HG03469 (cell line): Measurements from ENCODE around the gene GPR15.

Experiments
- ATAC-seq: cut with Tn5 transposase; IDR thresholded peaks from one replicate; pipeline ENCODE4 v1.9.1; 2021; ENCODE audit warnings: mild to moderate bottlenecking, moderate library complexity, moderate number of reproducible peaks; ENCODE audit not compliant: unreplicated experiment

GPR15 gene

DNA sequence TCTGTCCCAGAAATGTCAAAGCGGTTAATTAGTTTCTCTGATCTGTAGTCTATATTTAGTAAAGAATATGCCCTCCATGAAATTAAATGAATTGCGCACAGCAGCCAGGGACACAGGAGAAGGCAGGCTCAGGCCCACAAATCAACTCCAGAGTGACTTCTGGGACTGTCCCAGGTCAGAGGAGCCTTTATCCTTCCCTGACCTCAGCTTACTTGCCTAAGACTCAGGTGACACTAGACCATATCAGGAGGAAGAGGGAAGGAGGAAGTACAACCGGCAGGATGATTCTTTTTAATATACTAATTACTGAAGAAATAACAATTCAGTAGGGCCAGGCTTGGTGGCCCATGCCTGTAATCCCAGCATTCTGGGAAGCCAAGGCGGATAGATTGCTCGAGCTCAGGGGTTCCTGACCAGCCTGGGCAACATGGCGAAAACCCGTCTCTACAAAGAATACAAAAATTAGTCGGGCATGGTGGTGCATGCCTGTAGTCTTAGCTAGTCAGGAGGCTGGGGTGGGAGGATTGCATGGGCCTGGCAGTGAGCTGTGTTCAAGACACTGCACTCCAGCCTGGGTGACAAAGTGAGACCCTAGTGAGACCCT lies 1.8 kb upstream of the GPR15 start:
- no peak for ATAC-seq

DNA sequence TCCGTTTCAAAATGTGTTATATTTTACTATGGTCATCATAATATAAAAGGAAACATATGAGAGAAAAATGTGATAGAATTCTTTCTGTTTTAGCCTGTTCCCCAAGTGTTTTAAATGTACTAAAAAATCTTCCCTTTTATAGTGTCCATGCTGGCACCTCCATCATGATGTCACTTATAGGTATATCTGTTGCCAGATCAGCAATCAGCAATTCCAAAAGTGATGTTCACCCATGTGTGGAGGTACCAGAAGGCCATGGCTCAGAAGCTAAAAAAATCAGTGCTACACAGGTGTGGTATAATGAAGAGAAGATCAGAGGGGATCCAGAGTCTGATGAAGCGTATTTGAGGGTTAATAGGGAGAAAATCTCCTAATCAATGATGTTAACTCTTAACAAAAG lies 1.1 kb upstream of the GPR15 start:
- ATAC-seq: no peak

DNA sequence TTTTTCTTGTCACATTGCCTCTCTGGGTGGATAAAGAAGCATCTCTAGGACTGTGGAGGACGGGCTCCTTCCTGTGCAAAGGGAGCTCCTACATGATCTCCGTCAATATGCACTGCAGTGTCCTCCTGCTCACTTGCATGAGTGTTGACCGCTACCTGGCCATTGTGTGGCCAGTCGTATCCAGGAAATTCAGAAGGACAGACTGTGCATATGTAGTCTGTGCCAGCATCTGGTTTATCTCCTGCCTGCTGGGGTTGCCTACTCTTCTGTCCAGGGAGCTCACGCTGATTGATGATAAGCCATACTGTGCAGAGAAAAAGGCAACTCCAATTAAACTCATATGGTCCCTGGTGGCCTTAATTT lies 478 bp downstream of the GPR15 start:
- ATAC-seq: no peak

DNA sequence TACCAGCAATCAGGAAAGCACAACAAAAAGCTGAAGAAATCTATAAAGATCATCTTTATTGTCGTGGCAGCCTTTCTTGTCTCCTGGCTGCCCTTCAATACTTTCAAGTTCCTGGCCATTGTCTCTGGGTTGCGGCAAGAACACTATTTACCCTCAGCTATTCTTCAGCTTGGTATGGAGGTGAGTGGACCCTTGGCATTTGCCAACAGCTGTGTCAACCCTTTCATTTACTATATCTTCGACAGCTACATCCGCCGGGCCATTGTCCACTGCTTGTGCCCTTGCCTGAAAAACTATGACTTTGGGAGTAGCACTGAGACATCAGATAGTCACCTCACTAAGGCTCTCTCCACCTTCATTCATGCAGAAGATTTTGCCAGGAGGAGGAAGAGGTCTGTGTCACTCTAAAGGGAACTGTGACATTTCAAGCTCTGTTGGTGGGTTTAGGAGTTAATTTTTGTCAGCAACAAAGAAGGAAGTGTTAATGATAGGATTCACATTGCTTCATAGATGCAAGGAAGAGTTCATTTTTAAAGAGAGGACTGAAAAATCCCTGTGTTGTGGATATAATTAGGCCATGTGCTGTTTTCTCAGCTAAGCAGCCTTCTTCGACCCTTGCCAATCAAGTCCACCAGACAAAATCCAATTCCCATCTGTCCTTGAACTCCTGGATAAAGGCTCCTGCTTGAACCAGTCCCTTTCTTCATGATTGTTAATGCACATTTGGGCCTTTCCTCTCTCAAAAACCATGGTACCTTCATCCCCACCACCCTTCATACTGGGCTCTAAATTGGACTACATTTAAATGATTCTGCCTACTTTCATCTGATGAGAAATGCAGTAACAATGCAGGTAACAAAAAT lies 1.2 kb downstream of the GPR15 start:
- ATAC-seq: no peak

DNA sequence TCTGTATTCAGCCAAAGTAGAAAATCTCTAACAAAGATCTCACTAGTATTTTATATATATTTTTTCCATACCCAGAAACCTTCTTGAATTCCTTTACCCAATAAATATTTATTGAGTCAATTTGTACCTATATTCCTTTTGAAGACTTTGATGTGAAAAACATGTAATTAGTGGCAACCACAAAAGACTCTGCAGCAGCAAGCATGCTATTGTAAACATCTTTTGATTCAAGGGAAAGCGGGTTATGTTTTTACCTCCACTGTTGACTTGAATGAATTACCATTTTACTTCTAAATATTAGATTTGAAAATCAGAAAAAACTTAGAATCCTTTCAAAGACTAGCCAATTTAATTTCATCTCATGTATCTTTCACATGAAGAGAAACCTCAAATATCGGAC lies 2.4 kb downstream of the GPR15 start:
- no peak for ATAC-seq

DNA sequence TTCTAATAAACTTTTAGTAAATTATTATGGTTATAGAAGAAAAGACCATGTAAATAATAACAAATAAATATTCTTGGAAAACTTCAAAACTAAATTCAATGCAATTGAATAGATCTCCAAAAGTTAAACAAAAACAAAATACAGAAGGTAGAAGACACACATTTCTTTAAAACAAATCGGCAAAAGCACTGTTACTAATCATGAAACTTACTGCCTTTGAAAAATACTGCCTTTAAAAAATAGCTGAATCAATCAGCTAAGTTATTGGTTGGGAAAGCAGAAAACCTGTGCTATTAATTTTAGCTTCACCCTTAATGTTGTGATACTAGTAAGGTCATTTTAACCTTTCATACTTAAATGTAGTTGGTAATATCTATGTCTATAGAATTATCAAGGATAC lies 3.0 kb downstream of the GPR15 start:
- ATAC-seq: no peak

DNA sequence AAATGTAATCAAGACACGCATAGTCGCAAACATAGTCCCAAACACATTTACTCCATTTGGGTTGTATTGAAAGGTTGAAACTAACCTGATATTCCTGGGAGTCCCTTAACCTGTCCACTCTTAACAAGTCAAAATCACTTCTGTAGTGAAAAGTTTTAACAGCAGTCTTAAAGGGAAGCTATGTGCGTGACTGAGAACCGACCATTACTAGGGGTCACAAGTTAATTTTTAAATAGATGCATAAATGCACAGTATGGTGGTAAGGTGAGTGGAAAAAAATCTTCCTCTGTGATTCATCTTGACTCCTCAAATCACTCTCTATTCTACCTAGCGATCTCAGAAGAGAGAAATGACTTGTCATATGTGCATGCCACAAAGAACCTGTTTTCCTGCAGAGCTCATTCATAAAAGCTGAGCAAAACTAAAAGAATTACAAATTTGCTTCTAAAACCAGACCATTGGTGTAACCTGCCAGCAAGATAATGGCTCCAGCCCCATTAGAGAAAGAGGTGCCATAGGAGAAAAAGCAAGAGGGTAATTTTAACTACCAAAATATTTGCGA lies 4.8 kb downstream of the GPR15 start:
- peak; percentile 79 for ATAC-seq

DNA sequence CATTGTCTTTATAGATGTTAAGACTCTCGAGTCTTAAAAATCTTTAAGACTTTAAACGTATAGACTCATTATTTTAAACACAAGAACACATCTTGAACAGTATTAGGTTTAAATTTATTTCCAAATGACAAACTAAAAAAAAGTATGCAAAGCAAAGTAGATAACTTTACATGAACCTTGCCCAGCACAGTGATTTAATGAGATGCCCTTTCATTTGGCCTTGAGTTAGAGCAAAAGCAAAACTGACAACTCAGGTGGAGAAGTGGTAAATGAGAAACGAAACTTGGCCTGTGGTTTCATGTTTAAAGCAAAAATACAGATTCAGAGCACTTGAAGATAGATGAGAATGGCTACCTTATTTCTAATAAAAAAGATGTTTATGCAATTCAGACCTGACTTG lies 8.6 kb downstream of the GPR15 start:
- ATAC-seq: peak; percentile 34

DNA sequence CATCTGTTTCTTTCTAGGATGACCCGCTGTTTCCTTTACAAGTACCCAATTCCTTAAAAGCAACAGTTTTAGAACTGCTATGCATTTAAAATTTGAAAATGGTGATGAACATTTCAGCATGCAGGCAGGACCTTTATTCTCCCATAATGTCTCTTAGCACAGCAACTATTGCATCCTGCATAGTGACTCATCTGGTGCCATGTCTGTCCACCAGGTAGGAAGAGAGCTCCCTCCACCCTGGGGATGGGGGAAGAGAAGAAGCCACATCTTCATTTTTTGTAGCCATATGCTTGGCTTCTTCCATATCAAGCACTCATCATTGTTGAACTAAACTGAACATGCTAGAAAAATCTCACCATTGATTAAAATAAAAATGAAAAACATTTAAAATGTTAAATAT lies 9.9 kb downstream of the GPR15 start:
- ATAC-seq: no peak

DNA sequence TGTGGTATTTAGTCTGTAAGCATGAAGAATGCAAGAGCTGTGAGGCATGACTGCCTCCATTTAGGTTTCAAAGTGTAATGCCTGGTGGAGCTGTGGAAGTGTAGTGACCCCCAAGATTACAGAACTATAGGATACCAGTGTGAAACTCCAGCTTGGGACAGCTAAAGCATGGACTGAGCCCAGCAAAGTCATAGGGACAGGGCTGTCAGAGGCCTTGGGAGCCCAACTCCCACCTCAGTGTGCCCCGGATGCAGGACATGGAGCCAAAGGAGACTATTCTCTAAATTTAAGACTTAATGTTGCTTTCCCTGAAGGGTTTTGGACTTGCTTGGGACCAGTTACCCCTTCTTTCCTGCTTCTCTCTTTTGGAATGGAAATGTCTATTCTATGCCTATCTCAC lies 10.8 kb downstream of the GPR15 start:
- ATAC-seq: no peak

DNA sequence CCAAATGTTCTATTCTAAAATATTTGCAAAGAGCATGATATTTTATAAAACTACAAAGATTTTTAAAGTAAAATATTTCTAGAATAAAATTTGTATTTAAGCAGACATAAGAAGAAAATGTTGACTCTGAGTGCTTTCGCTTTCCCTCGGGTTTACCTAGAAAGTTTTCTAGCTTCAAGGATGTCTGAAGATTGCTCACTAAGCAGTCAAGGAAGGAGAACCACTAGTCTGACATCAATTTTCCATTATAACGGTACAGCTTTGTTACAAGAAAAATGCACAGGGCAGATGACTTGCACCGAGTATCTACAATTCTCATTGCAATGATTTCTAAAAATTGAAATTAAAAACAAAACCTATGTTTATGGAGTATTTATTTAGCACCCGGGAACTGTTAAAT lies 14.2 kb downstream of the GPR15 start:
- no peak for ATAC-seq

DNA sequence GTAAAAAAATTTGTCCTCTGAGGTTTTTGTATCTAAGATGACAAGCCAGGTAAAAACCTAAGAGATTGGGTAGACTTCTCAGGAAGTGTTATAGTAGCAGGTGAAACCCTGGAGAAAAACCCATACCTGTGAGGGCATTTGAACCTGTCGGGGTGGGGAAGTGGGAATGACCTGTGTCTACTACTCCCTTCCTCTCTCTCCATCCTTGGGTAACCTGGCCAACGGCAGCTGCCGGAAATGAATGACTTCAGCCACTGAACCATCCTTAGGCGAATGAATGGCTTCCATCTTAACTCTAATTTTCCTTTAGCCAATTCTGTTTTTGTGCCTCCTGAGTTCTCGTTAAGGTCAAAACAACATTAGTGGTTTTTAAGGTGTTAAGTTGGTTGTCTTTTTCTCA lies 16.8 kb downstream of the GPR15 start:
- ATAC-seq: no peak

DNA sequence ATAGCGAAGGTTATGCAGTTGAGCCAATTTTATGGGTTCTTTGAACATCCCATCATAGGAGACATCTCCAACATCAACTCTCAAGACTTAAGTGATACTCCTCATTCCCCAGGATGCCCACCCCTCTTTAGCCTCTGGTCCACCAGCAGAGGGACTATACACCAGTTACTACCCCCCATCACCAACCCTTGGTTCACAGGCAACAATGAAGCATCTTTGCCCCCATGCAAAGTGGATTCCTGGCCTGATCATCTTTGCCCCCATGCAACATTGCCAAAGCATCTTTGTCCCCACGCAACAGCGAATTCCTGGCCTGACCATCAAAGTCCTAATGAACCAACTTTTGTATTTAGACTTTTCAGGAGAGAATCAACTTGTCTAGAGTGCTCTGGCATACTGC lies 19.1 kb downstream of the GPR15 start:
- ATAC-seq: no peak

DNA sequence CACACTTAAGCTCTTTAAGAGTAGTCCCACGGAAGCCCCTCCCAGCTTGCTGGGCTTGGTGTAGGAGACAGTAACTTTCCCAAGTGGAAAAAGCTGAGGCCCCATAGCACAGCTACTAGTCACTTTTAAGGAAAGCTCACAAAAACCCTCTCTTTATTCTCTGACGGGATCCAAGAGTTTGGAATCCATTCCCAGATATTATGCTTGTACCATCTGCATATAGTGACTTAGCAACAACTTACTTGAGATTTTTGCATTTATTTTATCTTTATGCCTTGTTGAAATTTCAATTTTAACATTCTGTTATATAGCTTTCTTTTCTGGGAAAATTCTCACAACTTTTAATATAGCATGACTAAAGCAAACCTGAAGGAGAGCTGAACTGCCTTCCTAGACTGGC lies 19.5 kb downstream of the GPR15 start:
- no peak for ATAC-seq

DNA sequence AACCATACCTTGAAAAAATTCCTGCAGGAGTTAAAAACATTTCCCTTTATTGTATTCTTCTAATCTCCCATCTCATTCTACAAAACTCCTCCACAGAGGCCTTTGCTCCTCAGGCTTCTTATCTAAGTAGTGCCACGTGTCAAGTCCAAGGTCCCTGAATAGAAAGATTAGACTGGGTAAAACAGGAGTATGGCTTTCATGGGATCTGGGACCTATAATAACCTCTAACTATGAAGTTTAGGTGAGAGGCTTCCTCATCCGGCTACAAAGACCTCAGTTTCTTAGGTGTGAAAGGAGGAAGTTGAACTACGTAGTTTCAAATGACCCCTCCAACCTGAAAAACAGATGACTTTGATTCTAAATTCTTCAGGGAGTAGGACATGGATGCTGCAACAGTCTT lies 20.0 kb downstream of the GPR15 start:
- ATAC-seq: no peak

DNA sequence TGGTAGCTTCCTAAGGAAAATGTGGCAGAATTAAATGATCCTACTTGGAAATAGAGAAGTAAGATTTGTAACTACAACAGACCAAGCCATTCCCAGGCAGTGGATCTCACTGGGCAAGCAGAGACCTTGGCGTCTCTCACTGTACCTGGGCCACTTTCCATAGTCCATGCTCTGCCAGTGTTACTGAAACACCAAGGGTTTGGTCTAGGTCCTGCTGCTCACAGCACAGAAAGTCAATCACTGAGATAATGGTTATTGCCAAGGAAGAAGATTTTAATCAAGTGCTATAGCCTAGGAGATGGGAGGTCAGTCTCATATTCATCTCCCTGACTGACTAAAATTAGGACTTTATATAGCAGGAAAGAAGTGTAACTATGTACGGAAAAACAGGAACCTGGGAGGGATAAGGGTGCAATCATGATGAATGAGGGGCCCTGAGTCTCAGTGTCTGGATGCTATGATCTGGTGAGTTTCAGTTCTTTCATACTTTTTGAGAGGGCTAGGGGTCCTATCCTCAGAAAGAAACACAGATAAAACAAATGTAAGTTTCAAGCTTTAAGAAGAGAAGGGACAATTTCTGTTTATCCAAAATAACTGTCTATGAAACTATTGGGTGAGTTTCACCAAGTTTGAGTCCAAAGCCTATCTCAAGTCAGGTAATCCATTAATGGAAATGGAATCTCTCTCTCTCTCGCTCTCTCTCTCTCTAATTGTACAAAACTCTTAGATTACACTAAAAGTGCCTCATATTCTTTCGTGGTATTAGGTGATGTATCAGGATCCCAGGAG lies 20.6 kb downstream of the GPR15 start:
- ATAC-seq: no peak

DNA sequence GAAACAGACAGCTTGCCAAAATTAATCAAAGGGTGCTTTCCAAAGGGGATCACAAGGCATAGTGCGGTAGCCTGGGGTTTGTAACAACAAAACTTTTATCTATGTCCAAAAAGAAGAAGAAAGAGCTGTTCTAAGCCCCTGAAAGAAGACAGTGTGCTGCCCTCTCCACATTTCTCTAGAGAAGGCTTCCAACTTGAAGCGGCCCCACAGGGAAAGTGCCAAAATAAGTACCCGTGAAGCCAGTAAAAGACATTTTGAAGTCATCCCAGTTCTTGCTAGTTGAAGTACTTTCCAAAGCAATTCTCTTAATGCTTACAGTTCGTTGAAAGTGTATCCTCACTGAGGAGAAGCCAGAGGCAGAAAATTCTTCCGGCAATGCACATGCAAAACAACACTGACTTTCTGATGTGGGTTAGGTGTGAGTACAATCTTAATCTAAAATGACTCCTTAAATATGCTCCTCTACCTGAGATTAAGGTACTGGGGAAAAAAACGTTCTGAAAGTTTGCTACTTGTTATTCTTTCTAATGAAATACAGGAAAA lies 21.3 kb downstream of the GPR15 start:
- no peak for ATAC-seq

DNA sequence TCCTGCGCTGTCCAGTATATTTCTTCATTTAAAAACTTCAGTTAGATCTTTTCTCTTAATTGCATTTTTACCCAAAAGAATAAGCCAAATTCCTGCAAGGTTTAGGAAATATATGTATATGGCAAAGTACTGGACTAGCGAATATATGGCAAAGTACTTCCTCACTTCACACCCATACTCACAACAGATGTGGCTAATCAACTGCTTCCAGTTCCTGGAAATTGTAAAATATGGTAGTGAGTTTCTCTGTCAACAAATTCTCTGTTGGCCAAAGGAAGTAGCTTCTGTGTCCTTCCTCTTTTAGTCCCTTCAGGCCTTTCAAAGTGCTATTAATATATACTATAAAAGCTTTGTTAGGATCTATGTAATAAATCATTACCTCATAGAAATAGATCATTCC lies 22.0 kb downstream of the GPR15 start:
- ATAC-seq: no peak

DNA sequence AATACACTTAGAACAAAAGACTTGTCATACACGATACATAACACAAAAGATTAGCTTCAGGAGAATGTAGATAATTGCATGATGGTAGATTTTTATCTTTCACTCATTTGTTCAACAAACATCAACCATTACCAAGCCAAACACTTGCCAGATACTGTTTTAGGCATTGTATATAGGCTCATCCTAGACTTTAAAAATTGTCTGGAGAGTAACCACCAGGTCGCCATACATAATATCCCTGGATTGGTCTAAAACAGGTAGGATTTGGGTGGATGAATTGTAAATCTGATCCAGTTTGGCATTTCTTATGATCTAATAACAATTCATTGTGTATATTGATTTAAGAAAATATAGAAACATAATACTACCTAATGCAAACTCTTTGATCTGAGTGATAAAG lies 22.8 kb downstream of the GPR15 start:
- ATAC-seq: no peak

DNA sequence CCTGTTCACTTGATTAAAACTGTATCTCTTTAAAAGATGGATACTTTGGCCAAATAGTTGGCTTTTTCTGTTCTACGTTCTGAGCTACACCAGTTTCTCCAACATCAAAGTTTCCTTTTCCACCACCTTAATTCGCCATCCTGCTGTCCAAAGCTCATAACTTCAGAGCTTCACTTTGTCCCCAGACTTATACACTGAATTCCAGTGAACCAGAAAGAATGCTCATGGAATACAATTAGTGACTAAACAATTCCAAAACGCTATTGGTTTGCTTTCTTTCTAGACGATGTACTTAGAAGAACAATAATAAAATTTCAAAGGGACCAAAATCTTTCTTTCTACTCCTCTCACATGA lies 23.2 kb downstream of the GPR15 start:
- ATAC-seq: no peak
